Activated T-helper 1 cell treated with anti-CD3 and anti-CD28 coated beads, Interleukin-2, amount 50 U/mL, for 16 hours (primary cell): ENCODE data around the gene XCL1.
"Not testable (repeated sequence)": the region's sequence is repeated elsewhere in the genome, so short reads cannot be mapped to it uniquely, and the experiment has no call there.

ENCODE experiments used
- DNase-seq, 2 donors: peaks; one replicate each; pipeline ENCODE4 v3.0.0-alpha.2; 2020; ENCODE audit warnings: low read depth in 1 of 2, low spot score in 1 of 2

Gene XCL1

GRCh38 chr1:168576245-168576688 lies at the start of gene XCL1:
TSS of gene XCL1 (plus strand) at chr1:168576605. CDS start at chr1:168576638, 33 bp downstream.
- not testable (repeated sequence) for DNase-seq

GRCh38 chr1:168529518-168529917 lies 46.9 kb upstream of the XCL1 start:
- no peak for DNase-seq

- no peak for DNase-seq
These were observed 44.6 kb upstream of the XCL1 start for GRCh38 chr1:168531615-168532345.

- no peak for DNase-seq
These were observed 40.9 kb upstream of the XCL1 start for GRCh38 chr1:168535536-168535935.

GRCh38 chr1:168540798-168541197 lies 35.6 kb upstream of the XCL1 start:
- not testable (repeated sequence) for DNase-seq

- not testable (repeated sequence) for DNase-seq
These were observed 33.4 kb upstream of the XCL1 start for GRCh38 chr1:168542978-168543377.

- not testable (repeated sequence) for DNase-seq
These were observed 32.4 kb upstream of the XCL1 start, which contains the start of gene XCL2 for GRCh38 chr1:168543840-168544498. TSS of gene XCL2 (minus strand) at chr1:168543997. CDS start at chr1:168543964, 33 bp downstream.

- DNase-seq, result not testable (repeated sequence)
These were observed 30.5 kb upstream of the XCL1 start for GRCh38 chr1:168545678-168546552.

- not testable (repeated sequence) for DNase-seq
These were observed 29.9 kb upstream of the XCL1 start for GRCh38 chr1:168546553-168546895.

- DNase-seq, result no peak
These were observed 25.4 kb upstream of the XCL1 start for GRCh38 chr1:168550971-168551370.

- DNase-seq, result no peak
These were observed 24.7 kb upstream of the XCL1 start for GRCh38 chr1:168551688-168552087.

GRCh38 chr1:168552961-168553360 lies 23.4 kb upstream of the XCL1 start:
- DNase-seq, result no peak

- DNase-seq, result no peak
These were observed 22.5 kb upstream of the XCL1 start for GRCh38 chr1:168553680-168554553.

- no peak for DNase-seq
These were observed 21.6 kb upstream of the XCL1 start for GRCh38 chr1:168554603-168555483.

GRCh38 chr1:168555508-168556046 lies 20.8 kb upstream of the XCL1 start:
- no peak for DNase-seq

GRCh38 chr1:168556647-168557046 lies 19.8 kb upstream of the XCL1 start:
- DNase-seq, result no peak

- no peak for DNase-seq
These were observed 16.0 kb upstream of the XCL1 start for GRCh38 chr1:168560370-168560769.

- DNase-seq, result no peak
These were observed 14.4 kb upstream of the XCL1 start for GRCh38 chr1:168561989-168562388.

GRCh38 chr1:168565825-168566224 lies 10.6 kb upstream of the XCL1 start:
- no peak for DNase-seq
